ENCODE results near the gene DTX4.

DTX4 gene

GRCh38 chr11:59226396-59226795 lies 54.5 kb downstream of the DTX4 start:
- no peak for DNase-seq (ENCODE audit: low read depth, low spot score)
- TF ChIP-seq CTCF (IDR thresholded peaks at IDR 0.05; ENCODE audit: low read depth, low read length): no peak
- no peak overlapping the region for H3K4me3 ChIP-seq (ENCODE audit: low read depth, low read length)
- in situ Hi-C loops (cut with HindIII; ENCODE audit: low sequenced_read_pairs): no loop called here

- in situ Hi-C loops (cut with HindIII; ENCODE audit: low sequenced_read_pairs): no loop called here
- no peak for DNase-seq (ENCODE audit: low read depth, low spot score)
- no peak overlapping the region for H3K4me3 ChIP-seq (ENCODE audit: low read depth, low read length)
- TF ChIP-seq CTCF (IDR thresholded peaks at IDR 0.05; ENCODE audit: low read depth, low read length): no peak
Measured at GRCh38 chr11:59240322-59240721, 68.4 kb downstream of the DTX4 start.

GRCh38 chr11:59243633-59244032 lies 71.7 kb downstream of the DTX4 start:
- no peak for DNase-seq (ENCODE audit: low read depth, low spot score)
- H3K4me3 ChIP-seq (ENCODE audit: low read depth, low read length): no peak overlapping the region
- TF ChIP-seq CTCF (IDR thresholded peaks at IDR 0.05; ENCODE audit: low read depth, low read length): no peak
- in situ Hi-C loops (cut with HindIII; ENCODE audit: low sequenced_read_pairs): no loop called here

GRCh38 chr11:59247531-59248227 lies 75.7 kb downstream of the DTX4 start:
- DNase-seq (ENCODE audit: low read depth, low spot score): peak; percentile 3
- in situ Hi-C loops (cut with HindIII; ENCODE audit: low sequenced_read_pairs): no loop called here
- no peak overlapping the region for H3K4me3 ChIP-seq (ENCODE audit: low read depth, low read length)
- no peak for TF ChIP-seq CTCF (IDR thresholded peaks at IDR 0.05; ENCODE audit: low read depth, low read length)

- no peak for DNase-seq (ENCODE audit: low read depth, low spot score)
- no peak for TF ChIP-seq CTCF (IDR thresholded peaks at IDR 0.05; ENCODE audit: low read depth, low read length)
- no peak overlapping the region for H3K4me3 ChIP-seq (ENCODE audit: low read depth, low read length)
- in situ Hi-C loops (cut with HindIII; ENCODE audit: low sequenced_read_pairs): no loop called here
Measured at GRCh38 chr11:59249535-59249934, 77.6 kb downstream of the DTX4 start.

- no peak overlapping the region for H3K4me3 ChIP-seq (ENCODE audit: low read depth, low read length)
- no peak for DNase-seq (ENCODE audit: low read depth, low spot score)
- in situ Hi-C loops (cut with HindIII; ENCODE audit: low sequenced_read_pairs): no loop called here
- TF ChIP-seq CTCF (IDR thresholded peaks at IDR 0.05; ENCODE audit: low read depth, low read length): no peak
Measured at GRCh38 chr11:59253001-59253400, 81.1 kb downstream of the DTX4 start.
